Embryonic facial prominence (tissue), 1 donor: ENCODE results near the gene USP4.
"Not testable (repeated sequence)": the region's sequence is repeated elsewhere in the genome, so short reads cannot be mapped to it uniquely, and the experiment has no call there.

Experiments used
- DNase-seq: peaks from one replicate; pipeline ENCODE4 v3.0.0-alpha.2; 2016; ENCODE audit errors: extremely low spot score

USP4 gene

DNA sequence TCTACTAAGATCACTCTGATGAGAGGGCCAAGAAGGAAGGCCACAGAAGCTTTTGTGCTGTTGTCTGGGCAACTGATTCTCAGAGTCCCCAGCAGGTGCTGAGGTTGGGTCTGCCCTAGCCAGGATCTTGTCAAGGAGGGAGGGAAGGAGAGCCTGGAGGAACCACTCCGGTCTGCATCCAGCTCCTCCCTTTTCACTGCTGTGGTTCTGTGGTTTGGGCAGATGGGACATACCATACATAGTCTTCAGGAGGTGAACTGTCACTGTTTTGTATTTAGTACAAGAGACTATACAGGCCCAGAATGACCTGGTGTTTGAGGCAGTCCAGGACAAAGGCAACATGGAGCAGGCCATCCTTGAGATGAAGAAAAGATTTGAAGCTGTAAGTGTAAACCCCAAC, 84.7 kb downstream of the USP4 start:
- DNase-seq = no peak

DNA sequence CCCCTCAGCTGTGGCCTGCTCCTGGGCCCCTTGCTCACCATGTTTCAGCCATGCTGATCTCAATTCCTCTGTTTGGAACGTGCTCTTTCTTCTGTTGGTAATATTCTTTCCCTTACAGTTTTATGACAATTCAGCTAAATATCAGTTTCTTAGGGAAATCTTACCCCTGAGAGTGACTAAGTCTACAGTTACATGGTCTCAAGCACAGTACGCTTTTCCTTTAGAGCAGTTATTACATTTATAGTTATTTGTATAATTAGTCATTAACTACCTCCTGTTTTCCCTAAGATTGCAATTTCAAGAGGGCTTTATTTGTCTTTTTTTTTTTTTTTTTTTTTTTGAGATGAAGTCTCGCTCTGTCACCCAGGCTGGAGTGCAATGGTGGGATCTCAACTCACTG, 86.3 kb downstream of the USP4 start:
- DNase-seq = no peak

DNA sequence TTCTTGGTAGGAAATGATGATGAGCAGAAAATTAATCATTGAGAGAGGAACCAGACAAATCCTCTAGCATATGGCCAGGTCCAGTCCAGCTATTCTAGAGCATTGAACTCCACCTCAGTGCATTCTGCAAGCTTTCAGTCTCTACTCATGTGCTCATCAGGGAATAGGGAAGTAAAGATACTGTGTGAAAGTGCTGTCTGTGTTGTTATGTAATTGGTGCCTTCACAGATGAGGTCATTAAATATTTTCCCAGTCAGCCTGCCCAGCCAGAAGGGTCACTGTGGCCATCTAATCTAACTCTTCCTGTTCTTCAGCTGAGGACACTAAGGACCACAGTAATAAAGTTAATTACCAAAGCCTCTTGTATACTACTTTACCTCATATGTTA, 91.0 kb downstream of the USP4 start:
- no peak for DNase-seq

- DNase-seq = no peak
These were observed 95.2 kb downstream of the USP4 start for GRCh38 chr3:49244581-49245205.

GRCh38 chr3:49240091-49240490, 99.8 kb downstream of the USP4 start:
- not testable (repeated sequence) for DNase-seq

DNA sequence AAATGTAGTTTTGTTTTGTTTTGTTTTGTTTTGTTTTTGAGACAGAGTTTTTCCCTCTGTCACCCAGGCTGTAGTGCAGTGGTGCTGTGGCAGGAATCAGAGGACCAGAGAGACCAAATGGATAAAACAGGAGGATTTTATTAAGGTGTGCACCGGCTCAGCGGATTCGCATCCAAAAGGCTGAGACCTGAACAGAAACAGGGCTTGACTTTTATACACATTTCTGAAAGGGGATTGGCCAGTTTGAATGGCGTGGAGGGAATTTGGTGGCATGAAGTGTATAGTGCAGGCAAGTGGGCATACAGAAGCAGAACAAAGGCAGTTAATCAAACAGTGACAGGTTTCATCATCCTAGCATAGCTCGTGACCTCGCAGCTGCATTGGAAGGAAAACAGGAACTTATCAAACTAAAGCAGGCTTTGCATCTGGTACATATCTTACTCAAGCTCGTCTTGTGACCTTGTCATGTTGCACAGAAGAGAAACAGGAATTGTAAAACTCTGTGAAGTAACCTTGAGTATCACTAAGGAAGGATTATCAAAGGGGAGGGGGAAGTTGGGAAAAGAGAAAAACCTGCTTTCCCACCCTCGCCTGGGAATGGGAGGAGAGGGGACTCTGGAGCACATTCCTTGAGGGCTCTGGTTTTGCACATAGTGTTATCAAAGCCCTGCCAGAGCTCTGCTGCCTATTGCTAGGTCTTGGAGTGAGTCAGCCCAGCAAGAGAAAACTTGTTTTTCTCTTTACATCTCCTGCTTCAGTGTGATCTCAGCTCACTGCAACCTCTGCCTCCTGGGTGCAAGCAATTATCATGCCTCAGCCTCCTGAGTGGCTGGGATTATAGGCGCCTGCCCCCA, 101.4 kb downstream of the USP4 start:
- no peak for DNase-seq

DNA sequence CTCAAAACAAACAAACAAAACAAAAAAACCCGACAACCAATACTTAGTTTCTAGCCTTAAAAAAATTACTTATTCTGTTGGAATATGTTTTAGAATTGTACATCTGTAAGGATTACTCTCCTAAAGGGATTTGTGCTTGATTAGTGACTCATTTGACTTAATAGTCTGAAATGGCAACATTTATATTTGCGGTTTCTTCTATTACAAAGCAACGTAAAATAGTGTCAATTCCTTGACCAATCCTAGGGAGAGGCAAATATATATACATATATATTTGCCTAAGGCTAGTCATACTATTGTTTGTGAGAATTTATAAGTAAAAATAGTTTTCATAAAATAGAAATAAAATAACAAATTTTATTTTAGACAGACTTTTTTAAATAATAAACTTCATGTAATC, 102.5 kb downstream of the USP4 start:
- no peak for DNase-seq

DNA sequence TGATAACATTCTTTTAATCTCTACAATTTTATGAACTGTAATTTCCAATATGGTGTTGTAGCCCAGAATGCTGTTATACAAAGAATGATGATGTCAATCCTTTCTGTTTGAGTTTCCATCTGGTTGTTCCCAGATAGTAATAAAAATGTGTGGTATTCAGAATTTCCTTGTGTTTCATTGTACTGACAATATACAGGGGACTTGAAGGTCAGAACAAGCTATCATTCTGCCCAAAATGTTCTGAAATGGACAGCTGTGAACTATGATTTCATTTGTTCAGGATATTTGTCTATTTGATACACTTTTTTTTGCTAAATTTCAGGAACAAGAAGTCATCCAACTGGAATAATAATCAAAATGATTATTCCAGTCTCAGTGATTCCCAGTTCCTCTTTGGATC, 103.6 kb downstream of the USP4 start:
- no peak for DNase-seq

GRCh38 chr3:49228817-49229216, 111.0 kb downstream of the USP4 start:
- DNase-seq = not testable (repeated sequence)
